Gastroesophageal sphincter (tissue), 4 donors: ENCODE data around the gene PRND. TPM values are rescaled to one million over a fixed set of nuclear protein-coding genes. Genes with fewer than 3 reads are reported as not detected.

Experiments used
- ATAC-seq: fragments of 150-250 bp; one replicate; pipeline ENCODE4 v1.9.1; 2016; ENCODE audit warnings: mild to moderate bottlenecking, moderate library complexity
- H3K27ac ChIP-seq, 4 donors: fragments of 200-600 bp; sonication (generic) in 3 of 4; 1 replicate in 3 of 4; 2 replicates in 1 of 4; pipeline ENCODE4 v1.5.1; 2016 to 2019
- H3K27me3 ChIP-seq: fragments of 200-600 bp; sonication (generic); one replicate; pipeline ENCODE4 v1.5.1; 2019
- H3K36me3 ChIP-seq, 2 donors: fragments of 200-600 bp; sonication (generic); one replicate each; pipeline ENCODE4 v1.5.1; 2019; ENCODE audit warnings: control low read depth in 1 of 2
- H3K4me1 ChIP-seq, 3 donors: fragments of 200-600 bp; sonication (generic); 1 replicate in 2 of 3; 2 replicates in 1 of 3; pipeline ENCODE4 v1.5.1; 2016 to 2019; ENCODE audit warnings: control low read depth in 2 of 3
- H3K4me3 ChIP-seq, 2 donors: fragments of 200-600 bp; sonication (generic); one replicate each; pipeline ENCODE4 v1.5.1; 2019; ENCODE audit warnings: mild to moderate bottlenecking in 1 of 2, moderate library complexity in 1 of 2
- H3K9me3 ChIP-seq, 3 donors: fragments of 200-600 bp; sonication (generic); one replicate each; pipeline ENCODE4 v1.5.1; 2017 to 2019; ENCODE audit warnings: control low read depth in 2 of 3
- EP300 ChIP-seq: sonication (generic); formaldehyde crosslinking; IDR thresholded peaks from one replicate; pipeline ENCODE4 v1.6.1; 2017; ENCODE audit warnings: antibody characterized with exemption, mild to moderate bottlenecking
- POLR2A ChIP-seq, 2 donors: fragments of 450-650 bp; IDR thresholded peaks; one replicate each; pipeline ENCODE4 v1.6.1; 2017; ENCODE audit warnings: antibody characterized with exemption in 2 of 2, mild to moderate bottlenecking in 2 of 2, moderate library complexity in 1 of 2
- POLR2AphosphoS5 ChIP-seq: sonication (generic); formaldehyde crosslinking; IDR thresholded peaks from one replicate; pipeline ENCODE4 v1.6.1; 2017; ENCODE audit warnings: antibody characterized with exemption
- WGBS, 2 donors: methylation state at CpG; one replicate each; pipeline ENCODE4 v1.1.5; 2018; ENCODE audit warnings: low coverage in 1 of 2; 5-methylcytosine and 5-hydroxymethylcytosine counted together
- total RNA-seq, 4 donors: library from RNA; depleted of rRNA; stranded (reverse); fragments of >200 nt; gene quantifications; one replicate each; pipeline ENCODE4 v1.1.0, GENCODE V29; 2016
- TF ChIP-seq, protein P1 (sequence below), 4 experiments: fragments of 200-600 bp in 2 of 4; fragments of 450-650 bp in 2 of 4; sonication (generic) in 1 of 4; IDR thresholded peaks; one replicate each; pipeline ENCODE4 v1.5.1; 2017 to 2019; ENCODE audit warnings: antibody characterized with exemption in 4 of 4, mild to moderate bottlenecking in 2 of 4, moderate library complexity in 2 of 4

PRND gene
- total RNA-seq, 4 donors from 2014 or later = not detected

GRCh38 chr20:4708036-4708435 is 13.7 kb upstream of the PRND start:
- Histone ChIP-seq H3K4me1 (peaks cover 0 to 16% (median 4%) of the 10 kb centered on the region in 3 donors), H3K4me3 (no peak overlapping the region), H3K9me3 (peaks cover 0 to 6% (median 0%) of the 10 kb centered on the region in 3 donors), H3K27ac (no peak overlapping the region), H3K36me3 (no peaks in the 10 kb centered on the region), H3K27me3 (no peaks in the 10 kb centered on the region)
- ATAC-seq = no peak
- WGBS, 2 donors = 87 to 90% methylated on average over 2 to 3 of the region's 3 CpGs
- TF ChIP-seq POLR2A (IDR thresholded peaks at IDR 0.05) (no peak), POLR2AphosphoS5 (no peak), EP300 (no peak)
- TF ChIP-seq, protein P1, sequence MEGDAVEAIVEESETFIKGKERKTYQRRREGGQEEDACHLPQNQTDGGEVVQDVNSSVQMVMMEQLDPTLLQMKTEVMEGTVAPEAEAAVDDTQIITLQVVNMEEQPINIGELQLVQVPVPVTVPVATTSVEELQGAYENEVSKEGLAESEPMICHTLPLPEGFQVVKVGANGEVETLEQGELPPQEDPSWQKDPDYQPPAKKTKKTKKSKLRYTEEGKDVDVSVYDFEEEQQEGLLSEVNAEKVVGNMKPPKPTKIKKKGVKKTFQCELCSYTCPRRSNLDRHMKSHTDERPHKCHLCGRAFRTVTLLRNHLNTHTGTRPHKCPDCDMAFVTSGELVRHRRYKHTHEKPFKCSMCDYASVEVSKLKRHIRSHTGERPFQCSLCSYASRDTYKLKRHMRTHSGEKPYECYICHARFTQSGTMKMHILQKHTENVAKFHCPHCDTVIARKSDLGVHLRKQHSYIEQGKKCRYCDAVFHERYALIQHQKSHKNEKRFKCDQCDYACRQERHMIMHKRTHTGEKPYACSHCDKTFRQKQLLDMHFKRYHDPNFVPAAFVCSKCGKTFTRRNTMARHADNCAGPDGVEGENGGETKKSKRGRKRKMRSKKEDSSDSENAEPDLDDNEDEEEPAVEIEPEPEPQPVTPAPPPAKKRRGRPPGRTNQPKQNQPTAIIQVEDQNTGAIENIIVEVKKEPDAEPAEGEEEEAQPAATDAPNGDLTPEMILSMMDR (IDR thresholded peaks at IDR 0.05) = no peak

GRCh38 chr20:4708856-4709255 is 12.9 kb upstream of the PRND start:
- Histone ChIP-seq H3K9me3 (peaks cover 0 to 6% (median 0%) of the 10 kb centered on the region in 3 donors), H3K4me3 (no peak overlapping the region), H3K36me3 (no peaks in the 10 kb centered on the region), H3K4me1 (peaks cover 0 to 8% (median 4%) of the 10 kb centered on the region in 3 donors), H3K27ac (no peak overlapping the region), H3K27me3 (no peaks in the 10 kb centered on the region)
- no peak for ATAC-seq
- TF ChIP-seq, protein P1 (IDR thresholded peaks at IDR 0.05) = no peak
- TF ChIP-seq POLR2AphosphoS5 = no peak
- no peak for TF ChIP-seq POLR2A (IDR thresholded peaks at IDR 0.05)
- no peak for TF ChIP-seq EP300
- WGBS, 2 donors = 80% methylated on average over 1 of the region's 3 CpGs; no CpG with 5 or more reads in 1 of the 2 donors

GRCh38 chr20:4709261-4710105 is 12.2 kb upstream of the PRND start:
- no peaks in the 10 kb centered on the region for H3K27me3 ChIP-seq
- H3K27ac ChIP-seq = no peak overlapping the region
- H3K4me3 ChIP-seq = no peak overlapping the region
- WGBS, 2 donors = 100% methylated on average over 6 of the region's 10 CpGs
- no peak for ATAC-seq
- H3K4me1 ChIP-seq = peaks cover 0 to 2% (median 0%) of the 10 kb centered on the region in 3 donors
- peaks cover 0 to 6% (median 0%) of the 10 kb centered on the region in 3 donors for H3K9me3 ChIP-seq
- H3K36me3 ChIP-seq = no peaks in the 10 kb centered on the region
- TF ChIP-seq, protein P1 (IDR thresholded peaks at IDR 0.05) = no peak

DNA sequence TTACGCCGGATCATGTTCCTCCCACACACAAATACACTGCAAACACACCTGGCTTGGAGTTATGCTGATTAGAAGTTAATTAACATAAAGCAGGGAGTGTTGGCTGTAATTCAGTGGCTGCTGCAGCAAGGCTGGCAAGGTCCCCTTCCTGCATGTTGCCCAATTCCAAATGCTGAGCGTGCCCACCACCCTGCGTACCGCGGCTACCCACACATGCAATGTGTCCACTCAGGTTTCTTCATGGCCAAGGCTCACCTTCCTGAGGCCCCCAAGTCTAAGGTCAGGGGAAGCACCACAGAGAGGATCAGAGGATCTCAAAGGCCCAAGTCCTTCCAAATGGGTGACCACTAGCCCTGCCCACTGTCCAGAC is 11.6 kb upstream of the PRND start:
- Histone ChIP-seq H3K4me1 (no peaks in the 10 kb centered on the region), H3K36me3 (no peaks in the 10 kb centered on the region), H3K4me3 (no peak overlapping the region), H3K9me3 (peaks cover 0 to 6% (median 0%) of the 10 kb centered on the region in 3 donors), H3K27ac (no peak overlapping the region), H3K27me3 (no peaks in the 10 kb centered on the region)
- TF ChIP-seq POLR2A (IDR thresholded peaks at IDR 0.05) (no peak), EP300 (no peak), POLR2AphosphoS5 (no peak)
- TF ChIP-seq, protein P1 (IDR thresholded peaks at IDR 0.05) = no peak
- ATAC-seq = no peak
- 86 to 97% methylated on average over 3 to 4 of the region's 6 CpGs for WGBS, 2 donors

DNA sequence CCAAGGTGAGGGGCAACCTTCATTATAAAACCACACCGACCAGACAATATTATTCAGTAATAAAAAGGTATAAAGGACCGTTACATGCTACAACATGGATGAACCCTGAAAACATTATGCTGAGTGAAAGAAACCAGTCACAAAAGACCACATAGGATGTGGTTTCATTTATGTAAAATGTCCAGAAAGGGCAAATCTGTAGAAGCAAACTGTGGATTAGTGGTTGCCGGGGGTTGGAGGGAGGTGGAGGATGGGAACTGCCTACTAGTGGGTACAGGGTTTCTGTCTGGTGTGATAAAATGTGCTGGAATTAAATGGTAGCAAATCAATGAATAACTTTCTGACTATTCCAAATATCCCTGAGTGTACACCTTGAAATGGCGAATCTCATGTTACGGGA is 10.2 kb upstream of the PRND start:
- Histone ChIP-seq H3K4me3 (no peak overlapping the region), H3K9me3 (peaks cover 0 to 6% (median 0%) of the 10 kb centered on the region in 3 donors), H3K27ac (no peak overlapping the region), H3K27me3 (no peaks in the 10 kb centered on the region), H3K4me1 (no peaks in the 10 kb centered on the region), H3K36me3 (no peaks in the 10 kb centered on the region)
- 78 to 86% methylated on average over 4 to 5 of the region's 5 CpGs for WGBS, 2 donors
- no peak for ATAC-seq
- TF ChIP-seq, protein P1 (IDR thresholded peaks at IDR 0.05) = no peak
- TF ChIP-seq EP300 = no peak
- TF ChIP-seq POLR2A (IDR thresholded peaks at IDR 0.05) = no peak
- no peak for TF ChIP-seq POLR2AphosphoS5
